Suprapubic skin (tissue), 4 donors: Measurements from ENCODE around the gene RTN4R.

Experiments
- CTCF ChIP-seq, 2 donors: fragments of 200-600 bp in 1 of 2; fragments of 450-650 bp in 1 of 2; sonication (generic) in 1 of 2; IDR thresholded peaks; one replicate each; pipeline ENCODE4 v1.5.1; 2016 to 2019; ENCODE audit warnings: antibody characterized with exemption in 2 of 2, mild to moderate bottlenecking in 1 of 2, moderate library complexity in 1 of 2
- EP300 ChIP-seq: sonication (generic); formaldehyde crosslinking; IDR thresholded peaks from one replicate; pipeline ENCODE4 v1.6.1; 2017; ENCODE audit warnings: antibody characterized with exemption
- POLR2AphosphoS5 ChIP-seq, 3 donors: sonication (generic); formaldehyde crosslinking; IDR thresholded peaks; one replicate each; pipeline ENCODE4 v1.6.1; 2017; ENCODE audit warnings: antibody characterized with exemption in 3 of 3

- TF ChIP-seq CTCF (IDR thresholded peaks at IDR 0.05) (no peak), POLR2AphosphoS5 (IDR thresholded peaks at IDR 0.05) (no peak), EP300 (no peak)
Measured at GRCh38 chr22:20212754-20213699, 55.1 kb downstream of the RTN4R start.
